HEK293 (cell line): Measurements from ENCODE around the gene NRGN.

ENCODE experiments used
- CTCF ChIA-PET: fragments of 350-600 bp; formaldehyde crosslinking; extraction: SDS; loops from one replicate; lab custom pipeline; 2021; ENCODE audit warnings: antibody characterized with exemption; lab: Yijun Ruan, JAX
- POLR2A ChIA-PET: fragments of 300-600 bp; formaldehyde crosslinking; extraction: SDS; loops from one replicate; lab custom pipeline; 2020; ENCODE audit warnings: antibody characterized with exemption, inconsistent platforms; lab: Yijun Ruan, JAX
- H3K27ac ChIP-seq: fragments of 200-500 bp; sonication (Bioruptor generic); 2 replicates; pipeline ENCODE4 v1.5.1; 2014; ENCODE audit warnings: low read depth, low read length, control low read depth, inconsistent platforms; ENCODE audit errors: extremely low read depth
- H3K36me3 ChIP-seq, 2 experiments: fragments of 200-500 bp in 1 of 2; sonication (Bioruptor generic) in 1 of 2; 1 replicate in 1 of 2; 2 replicates in 1 of 2; pipeline ENCODE4 v1.5.1; 2014 to 2017; ENCODE audit warnings: inconsistent platforms in 2 of 2, low read length in 2 of 2; ENCODE audit not compliant: control insufficient read depth in 2 of 2, insufficient read depth in 1 of 2
- H3K4me1 ChIP-seq: fragments of 200-500 bp; sonication (Bioruptor generic); 2 replicates; pipeline ENCODE4 v1.5.1; 2014; ENCODE audit warnings: mild to moderate bottlenecking, low read length, inconsistent platforms; ENCODE audit not compliant: control insufficient read depth, insufficient read depth
- H3K4me3 ChIP-seq: 2 replicates; pipeline ENCODE4 v1.5.1; 2011; ENCODE audit warnings: low read depth, mild to moderate bottlenecking, control low read depth, low read length, moderate library complexity
- H3K9me3 ChIP-seq: fragments of 200-500 bp; sonication (Bioruptor generic); 2 replicates; pipeline ENCODE4 v1.5.1; 2014; ENCODE audit warnings: low read depth, low read length, inconsistent platforms; ENCODE audit not compliant: control insufficient read depth, insufficient read depth
- CTCF ChIP-seq: fragments of 450-650 bp; formaldehyde crosslinking; IDR thresholded peaks from 2 replicates; pipeline ENCODE4 v1.5.1; 2016; ENCODE audit warnings: missing biosample characterization, missing genetic modification characterization
- EGR2 ChIP-seq: fragments of 450-650 bp; formaldehyde crosslinking; IDR thresholded peaks from 2 replicates; pipeline ENCODE4 v1.5.1; 2016; ENCODE audit warnings: low read depth, missing biosample characterization, missing genetic modification characterization
- ELK4 ChIP-seq: IDR thresholded peaks from 2 replicates; pipeline ENCODE4 v1.6.1; 2011; ENCODE audit warnings: mild to moderate bottlenecking, low read depth, low read length, borderline replicate concordance
- GLIS1 ChIP-seq: fragments of 450-650 bp; formaldehyde crosslinking; IDR thresholded peaks from 2 replicates; pipeline ENCODE4 v1.5.1; 2016; ENCODE audit warnings: missing biosample characterization, missing genetic modification characterization
- KLF8 ChIP-seq: fragments of 450-650 bp; formaldehyde crosslinking; IDR thresholded peaks from 2 replicates; pipeline ENCODE4 v1.5.1; 2016; ENCODE audit warnings: missing biosample characterization, missing genetic modification characterization
- KLF9 ChIP-seq: fragments of 450-650 bp; formaldehyde crosslinking; IDR thresholded peaks from 2 replicates; pipeline ENCODE4 v1.5.1; 2016; ENCODE audit warnings: missing biosample characterization, missing genetic modification characterization, low read depth
- SCRT2 ChIP-seq: fragments of 450-650 bp; formaldehyde crosslinking; IDR thresholded peaks from 2 replicates; pipeline ENCODE4 v1.5.1; 2016; ENCODE audit warnings: missing biosample characterization, missing genetic modification characterization
- SP2 ChIP-seq: fragments of 450-650 bp; formaldehyde crosslinking; IDR thresholded peaks from 2 replicates; pipeline ENCODE4 v1.5.1; 2016; ENCODE audit warnings: missing biosample characterization, missing genetic modification characterization
- SP3 ChIP-seq: fragments of 450-650 bp; formaldehyde crosslinking; IDR thresholded peaks from 2 replicates; pipeline ENCODE4 v1.5.1; 2016; ENCODE audit warnings: missing biosample characterization, missing genetic modification characterization
- SP7 ChIP-seq: fragments of 450-650 bp; formaldehyde crosslinking; IDR thresholded peaks from 2 replicates; pipeline ENCODE4 v1.5.1; 2016; ENCODE audit warnings: missing biosample characterization, missing genetic modification characterization
- ZBTB20 ChIP-seq: fragments of 450-650 bp; formaldehyde crosslinking; IDR thresholded peaks from 2 replicates; pipeline ENCODE4 v1.5.1; 2016; ENCODE audit warnings: missing biosample characterization, missing genetic modification characterization
- ZBTB26 ChIP-seq: fragments of 450-650 bp; formaldehyde crosslinking; optimal IDR thresholded peaks from 2 replicates; pipeline ENCODE3; 2016; ENCODE audit warnings: missing biosample characterization, mild to moderate bottlenecking, missing genetic modification characterization
- ZBTB48 ChIP-seq: fragments of 450-650 bp; formaldehyde crosslinking; IDR thresholded peaks from 2 replicates; pipeline ENCODE4 v1.5.1; 2016; ENCODE audit warnings: missing biosample characterization, missing genetic modification characterization
- ZBTB6 ChIP-seq: fragments of 450-650 bp; formaldehyde crosslinking; IDR thresholded peaks from 2 replicates; pipeline ENCODE4 v1.5.1; 2017; ENCODE audit warnings: missing biosample characterization, missing genetic modification characterization
- ZBTB8A ChIP-seq: fragments of 450-650 bp; formaldehyde crosslinking; IDR thresholded peaks from 2 replicates; pipeline ENCODE4 v1.5.1; 2016; ENCODE audit warnings: missing biosample characterization, missing genetic modification characterization
- ZFHX2 ChIP-seq: fragments of 450-650 bp; formaldehyde crosslinking; conservative IDR thresholded peaks from 2 replicates; pipeline ENCODE4 v1.5.1; 2016; ENCODE audit warnings: missing biosample characterization, missing genetic modification characterization
- ZNF148 ChIP-seq: fragments of 450-650 bp; formaldehyde crosslinking; IDR thresholded peaks from 2 replicates; pipeline ENCODE4 v1.5.0; 2017; ENCODE audit warnings: missing biosample characterization, missing genetic modification characterization, borderline replicate concordance
- ZNF221 ChIP-seq: fragments of 450-650 bp; formaldehyde crosslinking; IDR thresholded peaks from 2 replicates; pipeline ENCODE4 v1.5.1; 2017; ENCODE audit warnings: missing biosample characterization, missing genetic modification characterization, borderline replicate concordance
- ZNF366 ChIP-seq: fragments of 450-650 bp; formaldehyde crosslinking; conservative IDR thresholded peaks from 2 replicates; pipeline ENCODE4 v1.5.1; 2016; ENCODE audit warnings: missing biosample characterization, missing genetic modification characterization
- ZNF585B ChIP-seq: fragments of 450-650 bp; formaldehyde crosslinking; IDR thresholded peaks from 2 replicates; pipeline ENCODE4 v1.5.1; 2016; ENCODE audit warnings: missing biosample characterization, missing genetic modification characterization
- ZNF600 ChIP-seq: fragments of 450-650 bp; formaldehyde crosslinking; IDR thresholded peaks from 2 replicates; pipeline ENCODE4 v1.5.1; 2016; ENCODE audit warnings: missing biosample characterization, missing genetic modification characterization
- ZNF624 ChIP-seq: fragments of 450-650 bp; formaldehyde crosslinking; IDR thresholded peaks from 2 replicates; pipeline ENCODE4 v1.5.1; 2017; ENCODE audit warnings: missing biosample characterization, missing genetic modification characterization

NRGN gene

GRCh38 chr11:124739479-124740276 lies at the start of gene NRGN:
Gene NRGN, plus strand, starts transcription at chr11:124739942. Its CDS starts 143 bp downstream, at chr11:124740085.
- TF ChIP-seq ZNF148 (tag by site-specific recombination) (no peak), ZNF624 (no peak), ZBTB8A (peak; percentile 63), EGR2 (tag by site-specific recombination) (peak; percentile 95), ZBTB6 (tag by site-specific recombination) (0 out of 2 replicates have a peak, but pooled peaks have one; percentile 22), SP3 (peak; percentile 47; the same call in 1 of the 2 replicates), ZBTB20 (peak; percentile 74), KLF9 (tag by site-specific recombination) (peak; percentile 71; the same call in 1 of the 2 replicates), ZNF600 (tag by site-specific recombination) (peak; percentile 94), SCRT2 (tag by site-specific recombination) (peak; percentile 16; the same call in 1 of the 2 replicates), ZBTB48 (peak; percentile 45; the same call in 1 of the 2 replicates), ELK4 (no peak), CTCF (tag by site-specific recombination) (no peak), SP2 (tag by site-specific recombination) (peak; percentile 71), ZNF366 (tag by site-specific recombination) (peak; percentile 42; the same call in 1 of the 2 replicates), ZBTB26 (tag by site-specific recombination) (peak; percentile 64), ZFHX2 (tag by site-specific recombination) (peak; percentile 97), KLF8 (0 out of 2 replicates have a peak, but pooled peaks have one; percentile 29), SP7 (peak; percentile 34; the same call in 1 of the 2 replicates), ZNF221 (no peak), ZNF585B (no peak), GLIS1 (tag by site-specific recombination) (peak; percentile 35; the same call in 1 of the 2 replicates)
- Histone ChIP-seq H3K36me3 (no peaks in the 10 kb centered on the region), H3K4me1 (no peaks in the 10 kb centered on the region; the same call in 1 of the 2 replicates), H3K9me3 (no peaks in the 10 kb centered on the region), H3K4me3 (peak within 1 kb of the TSS; percentile 59), H3K27ac (no peak within 1 kb of the TSS)
- CTCF ChIA-PET: interaction anchor here (0.5 to 1.4 kb wide), 8 partner anchors 8 to 1059 kb away, joined by 3 read pairs; no protein-coding TSS in a partner anchor
- POLR2A ChIA-PET: interaction anchor here (0.7 to 1.4 kb wide), 7 partner anchors 13 to 117 kb away, joined by 3 to 9 read pairs (median 4); partner anchors contain the start of genes SIAE, SPA17, TBRG1 and VSIG2
